ENCODE results near the gene TMEFF1. TPM values are rescaled to one million over a fixed set of nuclear protein-coding genes. Genes with fewer than 3 reads are reported as not detected.

The TMEFF1 gene
- polyA plus RNA-seq, 12 donors, result 0.49 to 5.3 (median 1.4) TPM; not detected in 2

DNA sequence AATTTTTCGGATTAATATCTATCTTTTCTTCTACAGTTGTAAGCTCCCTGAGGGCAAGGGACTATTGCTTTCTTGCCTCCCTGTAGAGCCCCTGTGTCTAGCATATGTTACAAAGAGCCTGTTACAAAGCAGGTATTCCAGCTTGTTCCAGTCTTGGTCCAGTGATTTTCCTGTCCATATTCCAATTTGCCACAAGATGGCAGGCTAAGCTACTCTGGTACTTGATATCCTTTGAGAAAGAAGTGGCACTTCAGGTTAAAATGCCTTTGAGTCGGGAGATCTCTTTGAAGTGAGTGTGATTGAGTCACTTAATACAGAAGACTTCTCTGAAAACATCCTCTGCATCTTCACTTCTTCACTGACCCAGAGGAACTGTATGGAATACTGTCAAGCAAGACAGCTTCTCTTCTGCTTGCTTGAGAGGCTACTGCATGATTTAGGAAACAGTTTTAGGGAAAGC lies 129.4 kb downstream of the TMEFF1 start:
- DNase-seq, result no peak

DNA sequence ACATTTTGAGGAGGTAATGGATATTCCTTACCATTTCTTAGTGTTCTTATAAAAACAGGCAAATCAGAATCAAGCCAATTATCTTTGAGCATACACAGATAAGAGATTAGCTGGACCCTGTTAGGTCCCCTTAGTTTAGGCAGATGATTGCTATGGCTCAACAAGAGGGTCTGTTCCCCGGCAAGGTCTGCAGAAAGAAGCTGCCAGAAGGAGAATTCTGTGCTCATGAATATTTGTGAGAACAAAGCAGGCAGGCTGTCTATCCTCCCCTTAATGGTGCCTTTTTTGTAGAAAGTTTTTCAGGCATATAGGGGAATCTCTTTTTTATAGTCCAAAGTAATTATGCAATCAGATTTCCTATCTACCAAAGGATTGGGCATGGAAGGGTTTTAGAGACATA lies 132.5 kb downstream of the TMEFF1 start:
- no peak for DNase-seq

DNA sequence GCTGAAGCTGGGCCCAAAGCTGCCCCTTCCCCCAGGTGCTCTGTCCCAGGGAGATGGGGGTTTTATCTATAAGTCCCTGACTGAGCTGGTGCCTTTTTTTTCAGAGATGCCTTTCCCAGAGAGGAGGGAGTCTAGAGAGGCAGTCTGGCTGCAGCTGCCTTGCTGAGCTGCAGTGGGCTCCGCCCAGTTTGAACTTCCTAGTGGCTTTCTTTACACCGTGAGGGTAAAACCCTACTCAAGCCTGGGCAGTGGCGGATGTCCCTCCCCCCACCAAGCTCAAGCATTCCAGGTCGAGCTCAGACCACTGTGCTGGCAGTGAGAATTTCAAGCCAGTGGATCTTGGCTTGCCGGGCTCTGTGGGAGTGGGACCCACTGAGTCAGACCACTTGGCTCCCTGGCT lies 146.2 kb downstream of the TMEFF1 start:
- DNase-seq, result no peak

DNA sequence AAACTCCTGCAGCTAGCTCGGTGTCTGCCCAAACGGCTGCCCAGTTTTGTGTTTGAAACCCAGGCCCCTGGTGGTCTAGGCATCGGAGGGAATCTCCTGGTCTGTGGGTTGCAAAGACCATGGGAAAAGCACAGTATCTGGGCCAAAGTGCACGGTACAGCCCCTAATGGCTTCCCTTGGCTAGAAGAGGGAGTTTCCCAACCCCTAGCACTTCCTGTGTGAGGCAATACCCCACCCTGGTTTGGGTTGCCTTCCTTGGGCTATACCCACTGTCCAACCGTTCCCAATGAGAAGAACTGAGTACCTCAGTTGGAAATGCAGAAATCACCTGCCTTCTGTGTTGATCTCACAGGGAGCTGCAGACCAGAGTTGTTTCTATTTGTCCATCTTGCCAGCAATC lies 146.7 kb downstream of the TMEFF1 start:
- no peak for DNase-seq

DNA sequence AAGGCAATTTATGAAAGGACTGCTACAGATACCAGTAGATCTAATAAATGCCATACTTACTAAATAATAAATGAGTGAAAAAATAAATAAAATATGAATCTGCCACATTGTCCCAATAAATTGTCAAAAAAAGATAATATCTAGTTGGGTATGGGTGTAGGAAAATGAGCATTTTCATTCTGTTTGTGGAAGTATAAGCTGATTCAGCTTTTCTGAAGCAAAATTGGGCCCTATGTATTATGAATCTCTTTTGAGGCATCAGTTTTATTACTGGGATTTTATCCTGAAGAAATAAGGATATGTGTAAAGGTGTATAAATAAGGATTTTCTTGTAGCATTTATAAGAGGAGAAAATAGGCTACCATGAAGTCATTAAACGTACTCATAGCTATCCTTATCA lies 151.0 kb downstream of the TMEFF1 start:
- no peak for DNase-seq

DNA sequence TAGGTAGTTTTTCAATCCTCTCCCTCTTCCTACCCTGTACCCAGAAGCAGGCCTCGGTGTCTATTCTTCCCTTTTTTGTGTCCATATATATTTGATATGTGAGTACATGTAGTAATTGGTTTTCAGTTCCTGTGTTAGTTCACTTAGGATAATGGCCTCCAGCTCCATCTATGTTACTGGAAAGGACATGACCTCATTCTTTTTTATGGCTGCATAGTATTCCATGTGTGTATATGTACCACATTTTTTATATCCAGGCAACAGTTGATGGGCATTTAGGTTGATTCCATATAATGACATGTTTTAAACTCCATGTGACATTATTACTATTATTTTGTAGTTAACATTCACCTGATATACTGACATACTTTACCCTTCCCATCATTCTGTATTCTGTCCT lies 154.0 kb downstream of the TMEFF1 start:
- no peak for DNase-seq

Other genes starting within 250 kb of the TMEFF1 start
- 10 to 100 TPM in 11 of 12 donors, not detected in 1; 22.3 to 33.2 (median 27.3) TPM for gene TEX10, start 120.2 kb upstream of the TMEFF1 start, polyA plus RNA-seq (ENCODE audit: insufficient read length in 12 of 12)
- 10 to 100 TPM in 11 of 12 donors, not detected in 1; 13.5 to 21.9 (median 16.5) TPM for gene MSANTD3, start 46.0 kb upstream of the TMEFF1 start, polyA plus RNA-seq (ENCODE audit: insufficient read length in 12 of 12)
- gene CAVIN4, start 104.9 kb downstream of the TMEFF1 start, polyA plus RNA-seq (ENCODE audit: insufficient read length in 12 of 12), result 100 to 1,000 TPM in 10 of 12 donors, 10 to 100 TPM in 1, not detected in 1; 72.0 to 315 (median 255) TPM

Data from muscle of arm (tissue), 12 donors.